ENCODE results near the gene TGFB1.
"Not testable (repeated sequence)": the region's sequence is repeated elsewhere in the genome, so short reads cannot be mapped to it uniquely, and the experiment has no call there.

The TGFB1 gene

DNA sequence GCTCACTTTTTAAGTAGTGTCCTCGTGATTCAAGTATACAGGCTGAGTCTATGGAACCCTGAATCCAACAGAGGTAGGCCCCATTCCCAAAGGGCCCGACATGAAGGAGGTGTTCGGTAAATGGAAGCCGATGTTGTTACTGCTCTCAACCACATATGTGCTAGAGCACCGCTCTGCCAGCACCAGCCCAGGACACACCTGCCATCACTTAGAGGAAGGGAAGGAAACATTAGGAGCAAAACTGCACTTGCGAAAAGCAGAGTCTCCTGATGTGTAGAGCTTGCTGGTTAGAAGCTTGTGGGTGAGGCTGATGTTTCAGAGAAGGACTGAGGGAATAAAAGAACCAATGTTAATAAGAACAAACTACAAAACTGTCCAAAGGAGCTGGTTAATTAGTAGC lies 53.2 kb downstream of the TGFB1 start:
- no peak for DNase-seq (ENCODE audit: low read depth)

DNA sequence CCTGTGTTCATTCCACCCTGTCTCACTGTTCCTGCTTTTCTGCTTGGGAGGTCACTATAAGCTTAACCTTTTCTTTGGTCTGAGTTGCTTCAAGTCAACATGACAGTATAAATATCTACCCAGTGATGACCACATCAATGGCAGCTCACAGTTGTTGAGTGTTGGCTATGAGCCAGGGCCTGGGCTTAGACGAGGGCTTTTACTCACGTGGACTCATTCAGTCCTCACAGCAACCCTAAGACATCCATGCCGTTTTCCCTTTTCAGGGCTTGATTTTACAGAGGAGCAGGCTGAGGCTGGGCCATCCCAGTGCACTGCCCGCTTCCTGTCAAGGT lies 54.0 kb downstream of the TGFB1 start:
- DNase-seq (ENCODE audit: low read depth), result peak; percentile 91

DNA sequence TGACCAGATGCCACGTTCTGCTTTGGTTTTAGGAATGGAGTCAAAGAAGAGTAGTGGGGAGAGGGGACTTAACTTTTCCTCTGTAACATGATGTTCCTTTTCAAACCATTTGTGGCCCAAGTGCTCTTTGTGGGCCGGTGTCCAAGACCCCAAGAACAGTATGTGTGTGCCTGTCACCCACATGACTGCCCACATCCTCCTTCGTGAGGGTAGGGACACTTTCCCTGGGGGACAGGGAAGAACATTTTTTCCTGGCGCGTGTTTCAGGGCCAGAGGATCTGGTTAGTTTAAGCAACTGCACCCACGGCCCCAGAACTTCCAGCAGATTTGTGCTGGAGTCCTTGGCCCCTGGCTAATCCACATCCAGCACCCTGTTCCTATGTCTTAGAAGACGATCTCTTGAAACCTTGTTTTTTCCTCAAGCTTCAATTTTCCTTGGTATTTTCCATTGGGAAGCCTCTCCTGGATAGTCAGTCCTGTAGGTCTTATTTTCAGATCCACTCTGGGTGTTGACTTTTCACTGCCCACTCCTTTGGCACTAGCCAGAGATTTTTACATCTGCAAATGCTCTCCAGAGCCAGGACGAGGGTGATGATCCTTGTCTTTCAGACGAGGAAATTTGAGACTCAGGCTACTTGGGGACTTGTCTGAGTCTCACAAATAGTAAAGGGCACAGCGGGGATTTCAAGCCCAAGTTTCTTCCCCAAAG lies 54.5 kb downstream of the TGFB1 start:
- DNase-seq (ENCODE audit: low read depth), result no peak

GRCh38 chr19:41298348-41298964 lies 55.3 kb downstream of the TGFB1 start:
- DNase-seq (ENCODE audit: low read depth), result peak; percentile 69

DNA sequence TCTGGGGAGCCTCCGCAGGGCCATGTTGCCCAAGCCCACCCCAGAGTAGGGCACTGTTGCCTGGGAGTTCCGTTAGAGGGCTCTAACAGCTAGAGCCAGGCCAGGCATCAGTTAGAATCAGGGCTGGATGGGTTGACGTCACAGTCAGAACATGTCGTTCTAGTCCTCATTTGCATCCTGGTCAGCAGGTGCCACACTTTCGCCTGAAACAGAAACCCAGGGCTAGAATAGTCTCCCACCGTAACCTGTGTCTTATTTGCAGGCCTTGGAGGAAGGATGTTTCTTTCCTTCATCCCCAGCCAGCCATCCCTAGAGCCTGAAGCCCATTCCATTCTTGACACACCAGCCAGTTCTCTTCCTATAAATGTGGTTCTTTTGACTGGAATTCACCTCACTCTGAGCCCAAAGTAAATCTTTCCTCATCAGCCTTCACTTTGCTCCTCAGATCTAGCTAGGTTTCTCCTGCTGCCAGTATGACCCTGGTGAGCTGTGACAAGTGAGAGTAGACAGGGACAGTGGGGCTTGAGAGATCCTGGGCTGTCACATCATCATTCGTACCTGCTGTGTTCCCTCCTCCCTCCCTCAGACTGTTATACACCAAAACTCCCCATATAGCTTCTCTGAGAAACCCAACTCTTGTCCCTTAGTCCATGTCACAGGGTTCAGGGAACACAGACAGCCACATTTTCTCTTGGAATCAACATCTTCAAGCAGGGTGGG lies 55.9 kb downstream of the TGFB1 start:
- no peak for DNase-seq (ENCODE audit: low read depth)

GRCh38 chr19:41296433-41296871 lies 57.3 kb downstream of the TGFB1 start:
- DNase-seq (ENCODE audit: low read depth), result no peak

GRCh38 chr19:41295499-41295898 lies 58.2 kb downstream of the TGFB1 start:
- no peak for DNase-seq (ENCODE audit: low read depth)

GRCh38 chr19:41294393-41294792 lies 59.3 kb downstream of the TGFB1 start:
- DNase-seq (ENCODE audit: low read depth), result no peak

DNA sequence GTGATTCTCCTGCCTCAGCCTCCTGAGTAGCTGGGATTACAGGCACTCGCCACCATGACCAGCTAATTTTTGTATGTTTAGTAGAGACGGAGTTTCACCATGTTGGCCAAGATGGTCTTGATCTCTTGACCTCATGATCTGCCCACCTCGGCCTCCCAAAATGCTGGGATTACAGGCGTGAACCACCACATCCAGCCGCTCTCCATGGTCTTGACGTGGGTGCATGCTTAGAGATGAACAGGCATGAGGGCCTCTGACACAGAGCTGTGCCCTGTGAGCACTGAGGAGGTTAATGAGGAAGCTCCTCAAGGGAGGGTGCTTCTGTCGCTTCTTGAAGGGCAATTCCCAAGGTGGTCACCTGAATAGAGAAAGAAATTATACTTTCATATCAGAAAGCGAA lies 63.9 kb downstream of the TGFB1 start:
- not testable (repeated sequence) for DNase-seq (ENCODE audit: low read depth)

GRCh38 chr19:41288673-41289530 lies 64.8 kb downstream of the TGFB1 start:
- DNase-seq (ENCODE audit: low read depth), result no peak

Data from amniotic epithelial cell (primary cell).